Dendritic cell treated with granulocyte-macrophage colony-stimulating factor and Interleukin-4, amounts not matched to agents 40 ng/mL and 50 ng/mL, for 4 days (primary cell): Measurements from ENCODE around the gene CAPZB.

Source experiments
- H3K27ac Mint-ChIP-seq: one replicate; pipeline ENCODE4 v1.8.0; 2022; ENCODE audit warnings: mild to moderate bottlenecking, mixed read lengths
- H3K27me3 Mint-ChIP-seq: one replicate; pipeline ENCODE4 v1.8.0; 2022; ENCODE audit warnings: mild to moderate bottlenecking, mixed read lengths
- H3K36me3 Mint-ChIP-seq: one replicate; pipeline ENCODE4 v1.8.0; 2022; ENCODE audit warnings: low read depth, mixed read lengths
- H3K4me1 Mint-ChIP-seq: one replicate; pipeline ENCODE4 v1.8.0; 2022; ENCODE audit warnings: low read depth, mixed read lengths
- H3K4me3 Mint-ChIP-seq: one replicate; pipeline ENCODE4 v1.8.0; 2022; ENCODE audit warnings: mild to moderate bottlenecking, moderate library complexity, mixed read lengths
- H3K9me3 Mint-ChIP-seq: one replicate; pipeline ENCODE4 v1.8.0; 2022; ENCODE audit warnings: mixed read lengths
- intact Hi-C: fragments of 100-400 bp; cut with micrococcal nuclease; formaldehyde crosslinking; loops from one replicate; pipeline ENCODE4 v1.15.0; 2022

Gene CAPZB

DNA sequence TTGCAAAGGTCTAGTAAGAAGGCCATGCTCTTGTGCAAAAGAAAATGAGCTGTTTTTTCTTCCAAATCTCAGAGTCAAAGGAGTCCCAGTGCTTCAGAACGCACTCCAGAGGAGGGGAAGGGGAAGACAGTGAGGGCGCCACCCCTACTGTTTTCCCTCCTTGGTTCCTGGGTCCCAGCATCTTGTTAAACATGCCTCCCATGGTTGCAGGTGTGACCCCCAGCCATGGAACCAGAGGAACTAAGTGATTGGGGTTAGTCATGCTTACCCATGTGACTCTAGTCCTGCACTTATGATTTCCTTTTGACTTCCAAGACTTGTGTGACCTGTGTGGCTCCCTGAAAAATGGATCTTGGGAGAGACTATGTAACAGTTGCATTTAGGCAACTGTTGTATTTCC is 190.7 kb downstream of the CAPZB start:
- peaks cover 45% of the 10 kb centered on the region for H3K9me3 Mint-ChIP-seq
- peaks cover 8% of the 10 kb centered on the region for H3K36me3 Mint-ChIP-seq
- H3K4me1 Mint-ChIP-seq = no peaks in the 10 kb centered on the region
- intact Hi-C loops = no loop called here
- H3K27ac Mint-ChIP-seq = no peak overlapping the region
- no peak overlapping the region for H3K4me3 Mint-ChIP-seq
- peaks cover 3% of the 10 kb centered on the region for H3K27me3 Mint-ChIP-seq

DNA sequence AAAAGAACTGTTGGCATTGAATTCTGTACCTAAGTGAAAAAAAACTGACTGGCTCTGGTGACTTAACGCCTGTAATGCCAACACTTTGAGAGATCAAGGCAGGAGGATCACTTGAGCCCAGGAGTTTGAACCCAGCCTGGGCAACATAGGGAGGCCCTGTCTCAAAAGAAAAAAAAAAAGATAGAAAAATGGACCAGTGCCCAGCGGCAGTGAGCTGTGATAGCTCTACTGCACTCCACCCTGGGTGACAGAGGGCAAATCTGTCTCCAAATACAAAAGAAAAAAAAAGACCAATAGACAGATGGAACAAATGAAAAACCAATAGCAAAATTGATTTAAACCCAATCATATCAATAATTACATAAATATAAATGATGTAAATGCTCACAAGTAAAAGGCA is 196.1 kb downstream of the CAPZB start:
- Mint-ChIP-seq H3K4me1 (peaks cover 11% of the 10 kb centered on the region), H3K36me3 (peaks cover 4% of the 10 kb centered on the region), H3K9me3 (peaks cover 18% of the 10 kb centered on the region), H3K27me3 (peaks cover 26% of the 10 kb centered on the region), H3K27ac (no peak overlapping the region), H3K4me3 (peak overlapping the region; percentile 67)
- intact Hi-C loops = no loop called here
